ENCODE results near the gene ZNF185.
A peak's percentile ranks its signal among the peaks of the same experiment; 100 is the strongest.

The ZNF185 gene

DNA sequence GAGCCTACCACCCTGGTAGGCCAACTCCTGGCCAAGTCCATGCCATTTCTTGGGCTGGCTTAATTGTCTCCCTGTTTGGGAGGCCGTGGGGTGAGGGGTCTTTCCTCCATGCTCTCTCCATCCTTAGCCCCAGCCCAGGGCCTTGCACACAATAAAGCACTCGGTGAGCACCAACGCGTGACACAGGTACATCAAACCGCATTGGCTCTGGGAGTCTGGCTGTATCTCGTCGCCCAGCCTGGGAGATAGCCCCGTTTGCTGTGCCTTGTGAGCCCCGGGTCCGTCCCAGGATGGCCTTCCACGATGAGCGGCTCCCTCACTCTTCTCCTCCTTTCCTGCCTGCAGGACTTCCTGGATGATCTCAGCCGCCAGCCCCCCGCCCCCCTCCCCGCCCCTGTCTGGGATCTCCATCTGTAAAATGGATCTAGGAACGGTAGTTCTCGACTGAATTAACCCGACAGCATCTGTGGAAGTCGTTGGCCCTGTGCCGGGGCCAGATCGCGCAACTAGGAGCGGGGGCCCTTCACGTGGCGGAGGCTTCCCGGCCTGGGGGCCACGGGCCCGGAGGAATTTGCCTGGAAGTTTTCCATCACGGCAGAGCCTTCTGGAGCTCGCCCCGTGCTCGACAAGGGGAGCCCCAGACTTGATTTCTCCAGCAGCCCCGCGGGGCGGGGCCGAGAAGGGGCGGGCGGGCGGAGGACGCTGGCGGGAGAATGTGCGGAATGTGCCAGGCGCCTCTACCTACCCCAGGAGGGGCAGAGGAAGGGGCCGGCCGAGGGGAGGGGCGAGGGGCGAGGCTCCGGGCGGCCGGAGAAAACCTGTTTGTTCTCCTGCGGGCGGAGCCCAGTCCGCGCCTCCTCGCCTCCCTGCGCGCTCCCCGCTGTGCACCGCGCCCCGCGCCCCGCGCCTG is at the start of gene ZNF185:
ZNF185 (plus strand) TSS at position 846 of the 910 bp plus-strand sequence. CDS start 16,423 bp downstream, outside the sequence.
- H3K36me3 Mint-ChIP-seq: no peaks in the 10 kb centered on the region
- H3K9me3 Mint-ChIP-seq: no peaks in the 10 kb centered on the region
- H3K27ac Mint-ChIP-seq: no peak within 1 kb of the TSS
- DNase-seq (ENCODE audit: low spot score in 2 of 2) (no peak), ATAC-seq (ENCODE audit: low read depth) (no peak)
- H3K4me3 Mint-ChIP-seq: peak within 1 kb of the TSS; percentile 11
- H3K4me1 Mint-ChIP-seq: no peaks in the 10 kb centered on the region
- H3K27me3 Mint-ChIP-seq: peaks cover 22% of the 10 kb centered on the region

DNA sequence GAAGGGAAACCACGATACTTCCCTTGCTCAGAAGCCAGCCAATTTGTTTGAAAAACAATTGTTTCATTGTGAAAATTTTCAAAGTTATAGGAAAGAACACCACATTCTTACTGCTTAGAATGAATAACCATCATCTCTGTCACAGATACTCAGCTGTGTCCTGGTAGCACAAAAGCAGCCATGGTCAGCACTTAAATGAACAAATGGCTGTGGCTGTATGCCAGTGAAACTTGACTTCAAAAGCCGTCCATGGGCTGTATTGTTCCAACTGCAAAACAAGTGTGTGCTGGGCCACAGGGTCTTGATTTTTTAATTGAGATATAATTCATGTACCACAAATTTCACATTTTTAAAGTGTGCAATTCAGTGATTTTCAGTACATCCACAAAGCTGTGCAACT is 47.4 kb upstream of the ZNF185 start:
- DNase-seq (ENCODE audit: low spot score in 2 of 2) (no peak), ATAC-seq (ENCODE audit: low read depth) (no peak)
- Mint-ChIP-seq H3K27me3 (no peaks in the 10 kb centered on the region), H3K36me3 (peaks cover 35% of the 10 kb centered on the region), H3K4me1 (no peaks in the 10 kb centered on the region), H3K9me3 (no peaks in the 10 kb centered on the region), H3K4me3 (no peak overlapping the region), H3K27ac (no peak overlapping the region)

- Mint-ChIP-seq H3K4me3 (no peak overlapping the region), H3K9me3 (no peaks in the 10 kb centered on the region), H3K36me3 (peaks cover 32% of the 10 kb centered on the region), H3K4me1 (no peaks in the 10 kb centered on the region), H3K27me3 (no peaks in the 10 kb centered on the region), H3K27ac (no peak overlapping the region)
- DNase-seq (ENCODE audit: low spot score in 2 of 2) (no peak), ATAC-seq (ENCODE audit: low read depth) (no peak)
Observed at GRCh38 chrX:152853986-152854385, 43.9 kb upstream of the ZNF185 start.

GRCh38 chrX:152861116-152861515 is 36.8 kb upstream of the ZNF185 start:
- H3K4me1 Mint-ChIP-seq: no peaks in the 10 kb centered on the region
- H3K27me3 Mint-ChIP-seq: no peaks in the 10 kb centered on the region
- ATAC-seq (ENCODE audit: low read depth): no peak
- no peak overlapping the region for H3K4me3 Mint-ChIP-seq
- H3K36me3 Mint-ChIP-seq: peaks cover 15% of the 10 kb centered on the region
- no peak overlapping the region for H3K27ac Mint-ChIP-seq
- DNase-seq (ENCODE audit: low spot score in 2 of 2): no peak
- no peaks in the 10 kb centered on the region for H3K9me3 Mint-ChIP-seq

- Mint-ChIP-seq H3K27ac (no peak overlapping the region), H3K27me3 (no peaks in the 10 kb centered on the region), H3K4me3 (no peak overlapping the region), H3K4me1 (no peaks in the 10 kb centered on the region), H3K36me3 (peaks cover 15% of the 10 kb centered on the region), H3K9me3 (no peaks in the 10 kb centered on the region)
- DNase-seq (ENCODE audit: low spot score in 2 of 2): no peak
- no peak for ATAC-seq (ENCODE audit: low read depth)
Observed at GRCh38 chrX:152861826-152862225, 36.0 kb upstream of the ZNF185 start.

- H3K9me3 Mint-ChIP-seq: no peaks in the 10 kb centered on the region
- no peaks in the 10 kb centered on the region for H3K27me3 Mint-ChIP-seq
- ATAC-seq (ENCODE audit: low read depth) (no peak), DNase-seq (ENCODE audit: low spot score in 2 of 2) (no peak)
- peaks cover 24% of the 10 kb centered on the region for H3K36me3 Mint-ChIP-seq
- no peaks in the 10 kb centered on the region for H3K4me1 Mint-ChIP-seq
- no peak overlapping the region for H3K27ac Mint-ChIP-seq
- H3K4me3 Mint-ChIP-seq: no peak overlapping the region
Observed at GRCh38 chrX:152865232-152865920, 32.5 kb upstream of the ZNF185 start.

DNA sequence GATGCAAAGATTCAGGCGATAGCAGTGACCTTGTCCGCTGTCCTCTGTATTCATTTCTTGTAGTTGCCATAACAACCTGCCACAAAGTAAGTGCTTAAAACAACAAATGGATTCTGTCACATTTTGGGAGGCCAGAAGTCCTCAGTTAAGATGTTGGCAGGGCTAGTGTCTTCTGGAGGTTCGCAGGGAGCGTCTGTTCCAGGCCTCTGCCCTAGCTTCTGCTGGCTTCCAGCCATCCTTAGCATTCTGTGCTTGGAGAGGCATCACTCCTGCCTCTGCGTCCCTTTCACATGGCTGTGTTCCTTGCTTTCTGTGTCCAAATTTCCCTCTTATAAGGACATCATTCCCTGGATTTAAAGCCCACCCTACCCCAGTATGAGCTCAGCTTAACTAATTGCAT is 31.5 kb upstream of the ZNF185 start:
- no peak for ATAC-seq (ENCODE audit: low read depth)
- Mint-ChIP-seq H3K36me3 (peaks cover 23% of the 10 kb centered on the region), H3K4me3 (no peak overlapping the region), H3K27me3 (no peaks in the 10 kb centered on the region), H3K9me3 (no peaks in the 10 kb centered on the region), H3K27ac (no peak overlapping the region), H3K4me1 (no peaks in the 10 kb centered on the region)
- DNase-seq (ENCODE audit: low spot score in 2 of 2): no peak

DNA sequence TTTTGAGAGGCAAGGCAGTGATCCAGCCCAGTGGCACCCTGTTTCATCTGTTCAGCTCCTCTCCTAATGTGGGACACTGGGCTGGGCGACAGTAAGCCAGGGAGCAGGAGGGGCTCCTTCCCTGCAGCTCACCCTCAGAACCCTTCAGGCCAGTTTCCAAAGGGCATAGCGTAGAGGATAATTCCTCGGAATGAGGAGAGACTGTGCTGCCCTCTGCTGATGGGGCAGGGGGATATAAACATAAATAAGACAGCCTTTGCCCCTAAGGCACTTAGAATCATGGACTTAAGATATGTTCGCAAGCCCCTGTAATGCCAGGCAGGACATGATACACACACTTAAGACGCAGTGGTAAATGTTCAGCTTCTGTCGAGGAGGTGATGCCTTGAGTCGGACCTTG is 27.9 kb upstream of the ZNF185 start:
- H3K4me1 Mint-ChIP-seq: peaks cover 10% of the 10 kb centered on the region
- no peak overlapping the region for H3K27ac Mint-ChIP-seq
- DNase-seq (ENCODE audit: low spot score in 2 of 2): no peak
- H3K4me3 Mint-ChIP-seq: no peak overlapping the region
- H3K36me3 Mint-ChIP-seq: peaks cover 24% of the 10 kb centered on the region
- H3K9me3 Mint-ChIP-seq: no peaks in the 10 kb centered on the region
- no peaks in the 10 kb centered on the region for H3K27me3 Mint-ChIP-seq
- ATAC-seq (ENCODE audit: low read depth): no peak

GRCh38 chrX:152871260-152871659 is 26.6 kb upstream of the ZNF185 start:
- H3K4me3 Mint-ChIP-seq: no peak overlapping the region
- no peak overlapping the region for H3K27ac Mint-ChIP-seq
- DNase-seq (ENCODE audit: low spot score in 2 of 2) (no peak), ATAC-seq (ENCODE audit: low read depth) (no peak)
- H3K4me1 Mint-ChIP-seq: peaks cover 10% of the 10 kb centered on the region
- H3K9me3 Mint-ChIP-seq: no peaks in the 10 kb centered on the region
- H3K36me3 Mint-ChIP-seq: peaks cover 24% of the 10 kb centered on the region
- no peaks in the 10 kb centered on the region for H3K27me3 Mint-ChIP-seq

- peaks cover 20% of the 10 kb centered on the region for H3K36me3 Mint-ChIP-seq
- H3K4me3 Mint-ChIP-seq: no peak overlapping the region
- peaks cover under 1% of the 10 kb centered on the region for H3K27me3 Mint-ChIP-seq
- peaks cover 10% of the 10 kb centered on the region for H3K4me1 Mint-ChIP-seq
- no peaks in the 10 kb centered on the region for H3K9me3 Mint-ChIP-seq
- DNase-seq (ENCODE audit: low spot score in 2 of 2) (no peak), ATAC-seq (ENCODE audit: low read depth) (no peak)
- H3K27ac Mint-ChIP-seq: no peak overlapping the region
Observed at GRCh38 chrX:152872522-152872921, 25.3 kb upstream of the ZNF185 start.

DNA sequence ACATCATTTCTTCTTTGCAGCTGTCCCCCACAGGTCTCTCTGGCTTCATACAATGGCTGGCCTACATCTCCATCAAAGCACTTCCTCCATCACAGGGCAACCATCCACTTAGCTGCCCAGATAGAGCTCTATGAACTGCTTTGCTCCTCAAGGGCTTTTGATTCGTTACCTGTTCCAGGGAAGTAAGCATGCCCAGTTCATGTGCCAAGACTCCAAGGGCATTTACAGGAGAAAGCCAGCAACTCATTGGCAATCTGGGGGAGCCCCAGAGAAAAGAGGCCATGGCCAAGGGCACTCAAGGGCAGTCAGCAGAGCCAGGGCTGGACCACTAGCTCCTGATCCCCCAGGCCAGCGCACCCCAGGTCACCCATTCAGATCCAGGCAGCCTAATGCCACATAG is 24.5 kb upstream of the ZNF185 start:
- no peak overlapping the region for H3K27ac Mint-ChIP-seq
- ATAC-seq (ENCODE audit: low read depth): no peak
- peaks cover 18% of the 10 kb centered on the region for H3K36me3 Mint-ChIP-seq
- peaks cover 10% of the 10 kb centered on the region for H3K4me1 Mint-ChIP-seq
- H3K9me3 Mint-ChIP-seq: no peaks in the 10 kb centered on the region
- H3K4me3 Mint-ChIP-seq: no peak overlapping the region
- peaks cover 2% of the 10 kb centered on the region for H3K27me3 Mint-ChIP-seq
- DNase-seq (ENCODE audit: low spot score in 2 of 2): no peak

GRCh38 chrX:152876931-152877840 is 20.7 kb upstream of the ZNF185 start:
- Mint-ChIP-seq H3K4me3 (no peak overlapping the region), H3K9me3 (no peaks in the 10 kb centered on the region), H3K27ac (no peak overlapping the region), H3K4me1 (peaks cover 4% of the 10 kb centered on the region), H3K27me3 (peaks cover 4% of the 10 kb centered on the region), H3K36me3 (no peaks in the 10 kb centered on the region)
- no peak for ATAC-seq (ENCODE audit: low read depth)
- no peak for DNase-seq (ENCODE audit: low spot score in 2 of 2)

DNA sequence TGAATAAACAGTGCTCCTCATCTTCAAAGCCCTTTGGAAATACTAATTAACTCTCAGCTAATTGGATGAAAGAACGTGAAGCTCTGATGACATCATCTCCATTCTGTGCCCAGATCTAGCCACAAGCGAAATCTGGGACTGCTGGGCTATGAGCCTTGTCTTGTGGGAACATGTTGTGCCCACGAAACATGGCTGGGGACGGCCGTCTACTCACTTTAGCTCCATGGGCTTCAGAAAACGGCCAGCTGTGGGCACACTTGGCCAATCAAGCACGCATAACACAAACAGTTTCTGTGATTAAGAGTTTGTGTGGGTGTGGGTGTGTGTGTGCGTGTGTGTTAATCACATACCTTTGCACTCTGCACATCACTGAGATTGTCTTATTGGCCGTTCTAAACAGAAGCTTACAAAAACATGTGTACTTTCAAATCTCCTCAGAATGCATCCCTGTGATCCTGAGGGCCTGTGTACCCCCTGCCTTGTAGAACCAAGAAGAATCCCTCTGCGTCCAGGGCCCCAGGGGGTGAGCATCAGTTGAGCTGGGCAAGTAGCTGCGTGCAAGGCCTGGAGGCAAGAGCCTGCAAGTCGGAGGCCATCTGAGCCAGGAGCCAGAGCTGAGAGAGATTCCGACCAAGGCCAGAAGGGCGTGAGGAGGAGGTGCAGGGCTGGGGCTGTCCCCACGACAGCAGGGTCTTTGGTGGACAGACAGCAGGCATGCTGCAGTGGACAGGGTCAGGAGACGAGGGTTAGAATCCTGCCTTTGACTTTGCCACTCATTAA is 18.7 kb upstream of the ZNF185 start:
- H3K9me3 Mint-ChIP-seq: no peaks in the 10 kb centered on the region
- ATAC-seq (ENCODE audit: low read depth) (no peak), DNase-seq (ENCODE audit: low spot score in 2 of 2) (no peak)
- H3K27me3 Mint-ChIP-seq: peaks cover 4% of the 10 kb centered on the region
- H3K4me3 Mint-ChIP-seq: no peak overlapping the region
- H3K4me1 Mint-ChIP-seq: no peaks in the 10 kb centered on the region
- no peak overlapping the region for H3K27ac Mint-ChIP-seq
- no peaks in the 10 kb centered on the region for H3K36me3 Mint-ChIP-seq
